IMR-90 (cell line): ENCODE results near the gene CANT1. TPM values are rescaled to one million over a fixed set of nuclear protein-coding genes. Genes with fewer than 3 reads are reported as not detected.

ENCODE experiments used
- ATAC-seq: fragments of 200-7000 bp; cut with Tn5 transposase; 2 replicates; pipeline ENCODE4 v1.9.1; 2020; ENCODE audit warnings: low read depth, mild to moderate bottlenecking, moderate library complexity
- BruUV-seq: library from RNA; stranded (reverse); fragments of 400-500 nt; replicated peaks from 2 replicates; lab custom pipeline; 2021; lab: Mats Ljungman, UMichigan
- CTCF ChIA-PET: fragments of 300-600 bp; formaldehyde crosslinking; extraction: SDS; loops from one replicate; lab custom pipeline; 2021; ENCODE audit warnings: antibody characterized with exemption; lab: Yijun Ruan, JAX
- POLR2A ChIA-PET: fragments of 300-600 bp; sonication (Branson Sonifier 250); formaldehyde crosslinking; loops from one replicate; lab custom pipeline; 2022; ENCODE audit warnings: antibody characterized with exemption; ENCODE audit not compliant: unreplicated experiment; lab: Charles Lee
- DNase-seq: peaks from one replicate; pipeline ENCODE4 v3.0.0; 2013
- H2AFZ ChIP-seq: replicated peaks from 2 replicates; pipeline ENCODE3; 2013; ENCODE audit warnings: low read length, mild to moderate bottlenecking; ENCODE audit not compliant: poor library complexity
- H2AK5ac ChIP-seq: 2 replicates; pipeline ENCODE4 v1.6.1; 2013; ENCODE audit warnings: low read depth, low read length, inconsistent platforms
- H2AK9ac ChIP-seq: replicated peaks from 2 replicates; pipeline ENCODE3; 2013; ENCODE audit warnings: mild to moderate bottlenecking, low read depth, low read length, moderate library complexity; ENCODE audit not compliant: poor library complexity
- H2BK120ac ChIP-seq: 2 replicates; pipeline ENCODE4 v1.6.1; 2013; ENCODE audit warnings: low read depth, low read length, inconsistent platforms
- H2BK15ac ChIP-seq: 3 replicates; pipeline ENCODE4 v1.6.1; 2013; ENCODE audit warnings: low read depth, low read length, inconsistent platforms
- H2BK20ac ChIP-seq: 2 replicates; pipeline ENCODE4 v1.6.1; 2013; ENCODE audit warnings: low read depth, mild to moderate bottlenecking, inconsistent platforms, low read length, moderate library complexity
- H2BK5ac ChIP-seq: 2 replicates; pipeline ENCODE4 v1.6.1; 2013; ENCODE audit warnings: mild to moderate bottlenecking, low read depth, low read length, inconsistent platforms; ENCODE audit not compliant: poor library complexity, severe bottlenecking
- H3K14ac ChIP-seq: replicated peaks from 2 replicates; pipeline ENCODE4 v1.6.1; 2013; ENCODE audit warnings: low read depth, low read length, inconsistent platforms
- H3K18ac ChIP-seq: 2 replicates; pipeline ENCODE4 v1.6.1; 2013; ENCODE audit warnings: low read depth, low read length, control low read depth
- H3K23ac ChIP-seq: 2 replicates; pipeline ENCODE4 v1.6.1; 2013; ENCODE audit warnings: low read depth, low read length, inconsistent platforms
- H3K27ac ChIP-seq: 2 replicates; pipeline ENCODE4 v1.5.1; 2013; ENCODE audit warnings: mild to moderate bottlenecking, control low read depth, low read length; ENCODE audit not compliant: insufficient read depth
- H3K27me3 ChIP-seq: 2 replicates; pipeline ENCODE4 v1.6.1; 2013; ENCODE audit warnings: low read length; ENCODE audit not compliant: control insufficient read depth, insufficient read depth
- H3K36me3 ChIP-seq: 2 replicates; pipeline ENCODE4 v1.6.1; 2013; ENCODE audit warnings: low read length, mixed read lengths; ENCODE audit not compliant: control insufficient read depth, insufficient read depth
- H3K4ac ChIP-seq: 2 replicates; pipeline ENCODE4 v1.6.1; 2013; ENCODE audit warnings: low read depth, low read length, inconsistent platforms
- H3K4me1 ChIP-seq: 2 replicates; pipeline ENCODE4 v1.6.1; 2013; ENCODE audit warnings: low read length, mixed read lengths; ENCODE audit not compliant: control insufficient read depth, insufficient read depth
- H3K4me2 ChIP-seq: 2 replicates; pipeline ENCODE4 v1.6.1; 2013; ENCODE audit warnings: low read depth, mild to moderate bottlenecking, control low read depth, low read length, moderate library complexity
- H3K4me3 ChIP-seq: 2 replicates; pipeline ENCODE4 v1.5.1; 2013; ENCODE audit warnings: low read depth, mild to moderate bottlenecking, control low read depth, low read length, moderate library complexity; ENCODE audit not compliant: insufficient read depth
- H3K56ac ChIP-seq: 2 replicates; pipeline ENCODE4 v1.6.1; 2013; ENCODE audit warnings: low read length, inconsistent platforms; ENCODE audit not compliant: insufficient read depth; ENCODE audit errors: extremely low read depth
- H3K79me1 ChIP-seq, 2 experiments: 2 replicates each; pipeline ENCODE4 v1.6.1; 2013; ENCODE audit warnings: low read length in 2 of 2, inconsistent platforms in 1 of 2, low read depth in 1 of 2
- H3K9ac ChIP-seq: 2 replicates; pipeline ENCODE4 v1.6.1; 2013; ENCODE audit warnings: low read depth, low read length, control low read depth
- H3K9me1 ChIP-seq: 2 replicates; pipeline ENCODE4 v1.6.1; 2013; ENCODE audit warnings: low read length, inconsistent platforms; ENCODE audit not compliant: insufficient read depth
- H3K9me3 ChIP-seq: 2 replicates; pipeline ENCODE4 v1.6.1; 2013; ENCODE audit warnings: low read length; ENCODE audit not compliant: control insufficient read depth, insufficient read depth
- H4K20me1 ChIP-seq: 2 replicates; pipeline ENCODE4 v1.6.1; 2013; ENCODE audit warnings: low read length, inconsistent platforms; ENCODE audit not compliant: insufficient read depth
- H4K5ac ChIP-seq: 2 replicates; pipeline ENCODE4 v1.6.1; 2013; ENCODE audit warnings: mild to moderate bottlenecking, low read depth, low read length, control low read depth
- H4K8ac ChIP-seq, 2 experiments: 2 replicates each; pipeline ENCODE4 v1.6.1; 2013; ENCODE audit warnings: low read depth in 2 of 2, low read length in 2 of 2, control low read depth in 1 of 2, inconsistent platforms in 1 of 2
- H4K91ac ChIP-seq: 2 replicates; pipeline ENCODE4 v1.6.1; 2013; ENCODE audit warnings: low read depth, low read length, inconsistent platforms; ENCODE audit not compliant: insufficient read depth
- BHLHE40 ChIP-seq: fragments of 150-350 bp; IDR thresholded peaks from 2 replicates; pipeline ENCODE4 v1.6.1; 2016; ENCODE audit warnings: mild to moderate bottlenecking, low read depth, low read length
- CEBPB ChIP-seq: IDR thresholded peaks from 2 replicates; pipeline ENCODE4 v1.6.1; 2012; ENCODE audit warnings: low read depth, low read length, improper control_type of control experiment
- CHD1 ChIP-seq: IDR thresholded peaks from 2 replicates; pipeline ENCODE4 v1.6.1; 2012; ENCODE audit warnings: low read depth, low read length, improper control_type of control experiment
- CTCF ChIP-seq: conservative IDR thresholded peaks from 2 replicates; pipeline ENCODE4 v1.5.1; 2012; ENCODE audit warnings: mild to moderate bottlenecking, low read depth, low read length, improper control_type of control experiment
- ELK1 ChIP-seq: fragments of 150-350 bp; IDR thresholded peaks from 2 replicates; pipeline ENCODE4 v1.6.1; 2016; ENCODE audit warnings: low read depth, mild to moderate bottlenecking, low read length, moderate library complexity, borderline replicate concordance
- FOS ChIP-seq: fragments of 150-350 bp; IDR thresholded peaks from 2 replicates; pipeline ENCODE4 v1.6.1; 2016; ENCODE audit warnings: low read depth, low read length
- MAFK ChIP-seq: IDR thresholded peaks from 2 replicates; pipeline ENCODE4 v1.6.1; 2012; ENCODE audit warnings: low read depth, low read length, improper control_type of control experiment
- MAZ ChIP-seq: IDR thresholded peaks from 2 replicates; pipeline ENCODE4 v1.6.1; 2012; ENCODE audit warnings: low read depth, mild to moderate bottlenecking, low read length, improper control_type of control experiment, moderate library complexity, borderline replicate concordance
- MXI1 ChIP-seq: IDR thresholded peaks from 2 replicates; pipeline ENCODE4 v1.6.1; 2012; ENCODE audit warnings: low read depth, mild to moderate bottlenecking, low read length, moderate library complexity, borderline replicate concordance
- NFE2L2 ChIP-seq: fragments of 150-350 bp; IDR thresholded peaks from 2 replicates; pipeline ENCODE4 v1.6.1; 2016; ENCODE audit warnings: low read depth, mild to moderate bottlenecking, low read length
- POLR2A ChIP-seq: IDR thresholded peaks from 2 replicates; pipeline ENCODE4 v1.6.1; 2012; ENCODE audit warnings: mild to moderate bottlenecking, low read depth, low read length
- RAD21 ChIP-seq: IDR thresholded peaks from 2 replicates; pipeline ENCODE4 v1.6.1; 2012; ENCODE audit warnings: low read length, improper control_type of control experiment
- RCOR1 ChIP-seq: IDR thresholded peaks from 2 replicates; pipeline ENCODE4 v1.6.1; 2012; ENCODE audit warnings: mild to moderate bottlenecking, low read length, improper control_type of control experiment; ENCODE audit not compliant: insufficient replicate concordance
- RFX5 ChIP-seq: IDR thresholded peaks from 2 replicates; pipeline ENCODE4 v1.8.0; 2012; ENCODE audit warnings: low read depth, mild to moderate bottlenecking, low read length, moderate library complexity
- USF2 ChIP-seq: fragments of 150-350 bp; IDR thresholded peaks from 2 replicates; pipeline ENCODE4 v1.6.1; 2017; ENCODE audit warnings: mild to moderate bottlenecking, antibody characterized with exemption, low read length, low read depth
- WGBS, 2 experiments: methylation state at CpG; one replicate each; pipeline versions ENCODE4 v1.1.5 to v1.1.7; 2013; ENCODE audit warnings: missing lambda C conversion rate in 2 of 2; ENCODE audit not compliant: insufficient read length in 1 of 2; ENCODE audit errors: extremely low coverage in 2 of 2; 5-methylcytosine and 5-hydroxymethylcytosine counted together
- dilution Hi-C: fragments of 300-500 bp; cut with HindIII; formaldehyde crosslinking; loops from one replicate; pipeline ENCODE4 v1.14.3; 2018; ENCODE audit warnings: low sequenced_read_pairs; ENCODE audit not compliant: unreplicated experiment
- in situ Hi-C: fragments of 300-500 bp; cut with MboI; formaldehyde crosslinking; loops from 3 replicates; pipeline ENCODE4 v1.14.3; 2019; ENCODE audit warnings: low sequenced_read_pairs, inconsistent platforms, mixed read lengths
- intact Hi-C: fragments of 100-400 bp; cut with micrococcal nuclease; formaldehyde crosslinking; loops from 2 replicates; pipeline ENCODE4 v1.10.0; 2022
- polyA plus RNA-seq, 3 experiments: library from polyadenylated mRNA; depleted of rRNA; stranded (reverse); fragments of >200 nt; gene quantifications; 2 replicates each; pipeline ENCODE4 v1.2.3, GENCODE V29; 2012; ENCODE audit warnings: low replicate concordance in 1 of 3
- total RNA-seq: library from RNA; depleted of rRNA; stranded (reverse); fragments of >200 nt; gene quantifications from 2 replicates; pipeline ENCODE4 v1.2.3, GENCODE V29; 2012

The CANT1 gene
- total and polyA plus RNA-seq, 2 of the 4 experiments (the other 2 are of a cell fraction) = 51.8 to 73.4 TPM

GRCh38 chr17:78995022-78995760, 14.4 kb downstream of the CANT1 start:
- H2BK5ac ChIP-seq = no peak overlapping the region
- no peak overlapping the region for H2AK5ac ChIP-seq
- H3K9ac ChIP-seq = no peak overlapping the region
- BruUV-seq = no TSS peak
- no peak overlapping the region for H2BK20ac ChIP-seq
- H2BK120ac ChIP-seq = no peak overlapping the region
- no peak overlapping the region for H3K14ac ChIP-seq
- H3K9me3 ChIP-seq = no peaks in the 10 kb centered on the region
- no peak overlapping the region for H2AFZ ChIP-seq
- H3K4me1 ChIP-seq = no peaks in the 10 kb centered on the region
- ChIA-PET POLR2A (no interaction called here), CTCF (interaction anchor here (0.6 to 0.8 kb wide), 2 partner anchors 23 to 33 kb away, joined by 3 read pairs; no protein-coding TSS in a partner anchor)
- ATAC-seq (no peak), DNase-seq (no peak)
- dilution Hi-C loops (no loop called here), in situ Hi-C loops (no loop called here), intact Hi-C loops (no loop called here)
- 95% methylated on average over 21 of the region's 34 CpGs; no CpG with 5 or more reads in 1 of the 2 experiments for WGBS, 2 experiments
- TF ChIP-seq CEBPB (no peak), RCOR1 (no peak), FOS (no peak), CTCF (no peak), USF2 (no peak), MAZ (no peak), CHD1 (no peak), BHLHE40 (no peak), MAFK (no peak), NFE2L2 (no peak), RFX5 (no peak), MXI1 (no peak), RAD21 (no peak), ELK1 (no peak), POLR2A (no peak)
- no peak overlapping the region for H4K8ac ChIP-seq
- no peaks in the 10 kb centered on the region for H3K9me1 ChIP-seq
- H3K36me3 ChIP-seq = peaks cover 76% of the 10 kb centered on the region
- no peak overlapping the region for H2BK15ac ChIP-seq
- no peak overlapping the region for H3K4me2 ChIP-seq
- H2AK9ac ChIP-seq = no peak overlapping the region
- H3K18ac ChIP-seq = no peak overlapping the region
- no peak overlapping the region for H3K23ac ChIP-seq
- no peak overlapping the region for H3K56ac ChIP-seq
- no peaks in the 10 kb centered on the region for H3K27me3 ChIP-seq
- H3K4ac ChIP-seq = no peak overlapping the region
- peaks cover 26 to 65% of the 10 kb centered on the region in 2 experiments for H3K79me1 ChIP-seq
- H3K4me3 ChIP-seq = no peak overlapping the region
- peaks cover 42% of the 10 kb centered on the region for H4K20me1 ChIP-seq
- no peak overlapping the region for H4K91ac ChIP-seq
- no peak overlapping the region for H4K5ac ChIP-seq
- H3K27ac ChIP-seq = no peak overlapping the region
